ENCODE results near the gene MOG. TPM values are rescaled to one million over a fixed set of nuclear protein-coding genes. Genes with fewer than 3 reads are reported as not detected.

Gene MOG
- total RNA-seq, 1 donor from 2014 or later = not detected

GRCh38 chr6:29631860-29632731, 24.8 kb upstream of the MOG start:
- H3K27me3 ChIP-seq = no peaks in the 10 kb centered on the region
- peak overlapping the region; percentile 68 for H3K27ac ChIP-seq
- intact Hi-C loops (cut with DNase I) = no loop called here
- TF ChIP-seq CTCF (IDR thresholded peaks at IDR 0.05) = no peak
- ATAC-seq = peak; percentile 32
- peaks cover 22% of the 10 kb centered on the region for H3K4me1 ChIP-seq
- H3K9me3 ChIP-seq = no peaks in the 10 kb centered on the region
- peak; percentile 77 for DNase-seq
- H3K4me3 ChIP-seq = peak overlapping the region; percentile 75
- H3K36me3 ChIP-seq = no peaks in the 10 kb centered on the region

GRCh38 chr6:29632789-29633533, 23.9 kb upstream of the MOG start, which contains the start of gene GABBR1:
Gene GABBR1, minus strand, starts transcription at chr6:29633183. Its CDS starts 798 bp downstream, at chr6:29632385.
- DNase-seq (peak; percentile 92), ATAC-seq (peak; percentile 97)
- Histone ChIP-seq H3K27me3 (no peaks in the 10 kb centered on the region), H3K27ac (peak within 1 kb of the TSS; percentile 68), H3K9me3 (no peaks in the 10 kb centered on the region), H3K36me3 (no peaks in the 10 kb centered on the region), H3K4me3 (peak within 1 kb of the TSS; percentile 75), H3K4me1 (peaks cover 22% of the 10 kb centered on the region)
- intact Hi-C loops (cut with DNase I) = no loop called here
- no peak for TF ChIP-seq CTCF (IDR thresholded peaks at IDR 0.05)

- intact Hi-C loops (cut with DNase I) = no loop called here
- no peak for ATAC-seq
- H3K27me3 ChIP-seq = no peaks in the 10 kb centered on the region
- no peak for TF ChIP-seq CTCF (IDR thresholded peaks at IDR 0.05)
- DNase-seq = no peak
- H3K36me3 ChIP-seq = no peaks in the 10 kb centered on the region
- peak overlapping the region; percentile 68 for H3K27ac ChIP-seq
- H3K4me3 ChIP-seq = peak overlapping the region; percentile 75
- H3K9me3 ChIP-seq = no peaks in the 10 kb centered on the region
- H3K4me1 ChIP-seq = peaks cover 20% of the 10 kb centered on the region
These were observed 23.4 kb upstream of the MOG start for GRCh38 chr6:29633534-29633905.

GRCh38 chr6:29637247-29637646, 19.6 kb upstream of the MOG start:
- intact Hi-C loops (cut with DNase I) = no loop called here
- no peak overlapping the region for H3K27ac ChIP-seq
- H3K27me3 ChIP-seq = no peaks in the 10 kb centered on the region
- TF ChIP-seq CTCF (IDR thresholded peaks at IDR 0.05) = no peak
- ATAC-seq (no peak), DNase-seq (no peak)
- no peaks in the 10 kb centered on the region for H3K9me3 ChIP-seq
- no peaks in the 10 kb centered on the region for H3K36me3 ChIP-seq
- no peak overlapping the region for H3K4me3 ChIP-seq
- peaks cover 3% of the 10 kb centered on the region for H3K4me1 ChIP-seq

- ATAC-seq = peak; percentile 73
These were observed 15.3 kb upstream of the MOG start for GRCh38 chr6:29641430-29642148.

More at GRCh38 chr6:29641430-29642148, 15.3 kb upstream of the MOG start:
- Histone ChIP-seq H3K4me3 (no peak overlapping the region), H3K9me3 (no peaks in the 10 kb centered on the region), H3K4me1 (no peaks in the 10 kb centered on the region), H3K27me3 (no peaks in the 10 kb centered on the region), H3K27ac (no peak overlapping the region), H3K36me3 (no peaks in the 10 kb centered on the region)
- DNase-seq = no peak
- intact Hi-C loops (cut with DNase I) = no loop called here
- TF ChIP-seq CTCF (IDR thresholded peaks at IDR 0.05) = no peak

Data from upper lobe of right lung (tissue), 1 donor.